Measurements from ENCODE around the gene TSPAN3. TPM values are rescaled to one million over a fixed set of nuclear protein-coding genes. Genes with fewer than 3 reads are reported as not detected.

TSPAN3 gene
- total RNA-seq, 1 experiment from 2014 or later: 404 TPM

GRCh38 chr15:77009646-77010311, 61.1 kb downstream of the TSPAN3 start:
- no peaks in the 10 kb centered on the region for H3K4me1 Mint-ChIP-seq (ENCODE audit: low read depth, unreplicated experiment)
- TF ChIP-seq, protein P1, sequence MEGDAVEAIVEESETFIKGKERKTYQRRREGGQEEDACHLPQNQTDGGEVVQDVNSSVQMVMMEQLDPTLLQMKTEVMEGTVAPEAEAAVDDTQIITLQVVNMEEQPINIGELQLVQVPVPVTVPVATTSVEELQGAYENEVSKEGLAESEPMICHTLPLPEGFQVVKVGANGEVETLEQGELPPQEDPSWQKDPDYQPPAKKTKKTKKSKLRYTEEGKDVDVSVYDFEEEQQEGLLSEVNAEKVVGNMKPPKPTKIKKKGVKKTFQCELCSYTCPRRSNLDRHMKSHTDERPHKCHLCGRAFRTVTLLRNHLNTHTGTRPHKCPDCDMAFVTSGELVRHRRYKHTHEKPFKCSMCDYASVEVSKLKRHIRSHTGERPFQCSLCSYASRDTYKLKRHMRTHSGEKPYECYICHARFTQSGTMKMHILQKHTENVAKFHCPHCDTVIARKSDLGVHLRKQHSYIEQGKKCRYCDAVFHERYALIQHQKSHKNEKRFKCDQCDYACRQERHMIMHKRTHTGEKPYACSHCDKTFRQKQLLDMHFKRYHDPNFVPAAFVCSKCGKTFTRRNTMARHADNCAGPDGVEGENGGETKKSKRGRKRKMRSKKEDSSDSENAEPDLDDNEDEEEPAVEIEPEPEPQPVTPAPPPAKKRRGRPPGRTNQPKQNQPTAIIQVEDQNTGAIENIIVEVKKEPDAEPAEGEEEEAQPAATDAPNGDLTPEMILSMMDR (IDR thresholded peaks at IDR 0.05; ENCODE audit: unreplicated experiment): no peak
- BruUV-seq (replicated peaks): no TSS peak
- peaks cover 77% of the 10 kb centered on the region for H3K27me3 Mint-ChIP-seq (ENCODE audit: unreplicated experiment)
- intact Hi-C loops (cut with micrococcal nuclease; ENCODE audit: unreplicated experiment): no loop called here
- DNase-seq: no peak
- H3K4me3 Mint-ChIP-seq (ENCODE audit: low read depth, unreplicated experiment): no peak overlapping the region
- H3K9me3 Mint-ChIP-seq (ENCODE audit: low read depth, unreplicated experiment): no peaks in the 10 kb centered on the region
- peaks cover 5% of the 10 kb centered on the region for H3K36me3 Mint-ChIP-seq (ENCODE audit: insufficient read depth, unreplicated experiment)
- H3K27ac Mint-ChIP-seq (ENCODE audit: unreplicated experiment): no peak overlapping the region
- CTCF ChIA-PET: no interaction called here

DNA sequence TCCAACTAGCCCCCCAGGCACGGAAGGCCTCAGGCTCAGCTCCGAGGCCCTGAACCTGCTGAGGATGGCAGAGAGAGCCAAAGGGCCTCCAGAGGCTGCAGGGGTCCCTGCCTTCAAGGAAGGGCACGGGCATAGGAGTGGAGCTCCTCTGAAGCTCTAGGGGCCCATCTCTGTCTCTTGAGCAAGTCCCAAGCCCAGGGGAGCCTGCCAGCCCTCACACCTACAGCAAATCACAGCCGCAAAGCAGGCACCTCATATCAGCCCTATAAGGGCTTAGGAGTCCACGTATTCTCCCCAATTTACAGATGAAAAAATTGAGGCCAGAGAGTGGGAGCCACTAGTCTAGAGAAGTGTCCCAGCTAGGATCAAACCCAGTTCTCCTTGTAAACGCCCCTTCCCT, 61.7 kb downstream of the TSPAN3 start:
- Mint-ChIP-seq H3K4me3 (ENCODE audit: low read depth, unreplicated experiment) (no peak overlapping the region), H3K27ac (ENCODE audit: unreplicated experiment) (no peak overlapping the region), H3K27me3 (ENCODE audit: unreplicated experiment) (peaks cover 80% of the 10 kb centered on the region), H3K9me3 (ENCODE audit: low read depth, unreplicated experiment) (no peaks in the 10 kb centered on the region), H3K36me3 (ENCODE audit: insufficient read depth, unreplicated experiment) (peaks cover 5% of the 10 kb centered on the region), H3K4me1 (ENCODE audit: low read depth, unreplicated experiment) (no peaks in the 10 kb centered on the region)
- TF ChIP-seq, protein P1 (IDR thresholded peaks at IDR 0.05; ENCODE audit: unreplicated experiment): no peak
- intact Hi-C loops (cut with micrococcal nuclease; ENCODE audit: unreplicated experiment): no loop called here
- BruUV-seq (replicated peaks): no TSS peak
- CTCF ChIA-PET: no interaction called here
- DNase-seq: no peak

DNA sequence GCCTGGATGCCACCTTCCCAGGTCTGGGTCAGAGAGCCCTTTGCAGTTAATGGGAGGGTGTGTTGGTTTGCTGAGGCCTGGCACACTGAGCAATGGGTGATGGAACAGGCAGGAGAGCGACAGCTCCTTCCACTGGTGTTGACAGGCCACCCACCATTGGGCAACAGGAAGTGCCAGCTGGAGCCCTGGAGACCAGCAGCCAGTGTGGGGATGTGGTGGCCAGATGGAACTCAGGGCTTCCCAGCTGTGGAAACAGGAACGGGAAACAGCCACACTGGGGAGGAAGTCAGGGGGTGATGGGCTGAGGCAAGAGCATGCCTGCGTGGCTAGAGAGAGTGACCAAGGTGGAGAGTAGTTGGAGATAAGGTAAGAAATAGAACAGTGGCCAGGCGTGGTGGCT, 66.7 kb downstream of the TSPAN3 start:
- Mint-ChIP-seq H3K36me3 (ENCODE audit: insufficient read depth, unreplicated experiment) (no peaks in the 10 kb centered on the region), H3K9me3 (ENCODE audit: low read depth, unreplicated experiment) (no peaks in the 10 kb centered on the region), H3K4me3 (ENCODE audit: low read depth, unreplicated experiment) (no peak overlapping the region), H3K27ac (ENCODE audit: unreplicated experiment) (no peak overlapping the region), H3K4me1 (ENCODE audit: low read depth, unreplicated experiment) (no peaks in the 10 kb centered on the region), H3K27me3 (ENCODE audit: unreplicated experiment) (peaks cover 62% of the 10 kb centered on the region)
- TF ChIP-seq, protein P1 (IDR thresholded peaks at IDR 0.05; ENCODE audit: unreplicated experiment): no peak
- no peak for DNase-seq
- BruUV-seq (replicated peaks): no TSS peak
- intact Hi-C loops (cut with micrococcal nuclease; ENCODE audit: unreplicated experiment): no loop called here
- CTCF ChIA-PET: no interaction called here

GRCh38 chr15:77002954-77003912, 67.7 kb downstream of the TSPAN3 start:
- BruUV-seq (replicated peaks): no TSS peak
- no peak overlapping the region for H3K27ac Mint-ChIP-seq (ENCODE audit: unreplicated experiment)

More at GRCh38 chr15:77002954-77003912, 67.7 kb downstream of the TSPAN3 start:
- H3K4me1 Mint-ChIP-seq (ENCODE audit: low read depth, unreplicated experiment): no peaks in the 10 kb centered on the region
- H3K36me3 Mint-ChIP-seq (ENCODE audit: insufficient read depth, unreplicated experiment): no peaks in the 10 kb centered on the region
- H3K9me3 Mint-ChIP-seq (ENCODE audit: low read depth, unreplicated experiment): no peaks in the 10 kb centered on the region
- CTCF ChIA-PET: no interaction called here
- H3K27me3 Mint-ChIP-seq (ENCODE audit: unreplicated experiment): peaks cover 58% of the 10 kb centered on the region
- no peak overlapping the region for H3K4me3 Mint-ChIP-seq (ENCODE audit: low read depth, unreplicated experiment)
- TF ChIP-seq, protein P1 (IDR thresholded peaks at IDR 0.05; ENCODE audit: unreplicated experiment): no peak
- DNase-seq: no peak
- intact Hi-C loops (cut with micrococcal nuclease; ENCODE audit: unreplicated experiment): no loop called here

All from Calu3 (cell line).